OCI-LY3 (cell line): Measurements from ENCODE around the gene CUL2.

Experiments
- H2AFZ ChIP-seq: fragments of 200-600, 300-600 bp; shearing (Covaris generic); 2 replicates; pipeline ENCODE4 v1.6.0; 2014; ENCODE audit warnings: antibody characterized with exemption, low read depth, low read length
- H3K27ac ChIP-seq: fragments of 200-600, 300-600 bp; sonication (generic); 2 replicates; pipeline ENCODE4 v1.5.1; 2014; ENCODE audit warnings: mild to moderate bottlenecking, low read length, moderate library complexity, mixed read lengths
- H3K27me3 ChIP-seq: fragments of 200-600, 300-600 bp; sonication (generic); 2 replicates; pipeline ENCODE4 v1.6.1; 2014; ENCODE audit warnings: low read depth, low read length, mixed read lengths
- H3K36me3 ChIP-seq: fragments of 200-600, 300-600 bp; sonication (generic); replicated peaks from 2 replicates; pipeline ENCODE3; 2014; ENCODE audit warnings: low read depth, low read length, mixed read lengths
- H3K4me1 ChIP-seq: fragments of 300-600, 200-600 bp; sonication (generic); 2 replicates; pipeline ENCODE4 v1.6.1; 2014; ENCODE audit warnings: low read length, mixed read lengths
- H3K4me2 ChIP-seq: fragments of 200-600, 300-600 bp; sonication (generic); 2 replicates; pipeline ENCODE4 v1.6.1; 2014; ENCODE audit warnings: low read length, mixed read lengths
- H3K4me3 ChIP-seq: fragments of 300-600, 200-600 bp; sonication (generic); 2 replicates; pipeline ENCODE4 v1.5.1; 2014; ENCODE audit warnings: antibody characterized with exemption, mild to moderate bottlenecking, low read length, moderate library complexity
- H3K79me2 ChIP-seq: fragments of 300-600, 200-600 bp; shearing (Covaris generic); 2 replicates; pipeline ENCODE4 v1.6.1; 2014; ENCODE audit warnings: mild to moderate bottlenecking, low read length, mixed read lengths
- H3K9ac ChIP-seq: fragments of 300-600, 200-600 bp; shearing (Covaris generic); 2 replicates; pipeline ENCODE4 v1.6.0; 2014; ENCODE audit warnings: mild to moderate bottlenecking, low read length, moderate library complexity
- H3K9me3 ChIP-seq: fragments of 200-600, 300-600 bp; shearing (Covaris generic); 2 replicates; pipeline ENCODE4 v1.6.1; 2014; ENCODE audit warnings: low read length, mixed read lengths; ENCODE audit not compliant: insufficient read depth
- H4K20me1 ChIP-seq: fragments of 200-600, 300-600 bp; sonication (generic); 2 replicates; pipeline ENCODE4 v1.6.1; 2016; ENCODE audit warnings: low read length, mixed read lengths; ENCODE audit not compliant: insufficient read depth
- EZH2phosphoT487 ChIP-seq: fragments of 200-600 bp; shearing (Covaris generic); IDR thresholded peaks from 2 replicates; pipeline ENCODE4 v1.6.1; 2018; ENCODE audit warnings: antibody characterized with exemption, mixed run types, low read depth
- TF ChIP-seq, protein P1 (sequence below): fragments of 200-600, 300-600 bp; sonication (generic); IDR thresholded peaks from 2 replicates; pipeline ENCODE4 v1.5.1; 2014; ENCODE audit warnings: antibody characterized with exemption, low read length, low read depth

CUL2 gene

DNA sequence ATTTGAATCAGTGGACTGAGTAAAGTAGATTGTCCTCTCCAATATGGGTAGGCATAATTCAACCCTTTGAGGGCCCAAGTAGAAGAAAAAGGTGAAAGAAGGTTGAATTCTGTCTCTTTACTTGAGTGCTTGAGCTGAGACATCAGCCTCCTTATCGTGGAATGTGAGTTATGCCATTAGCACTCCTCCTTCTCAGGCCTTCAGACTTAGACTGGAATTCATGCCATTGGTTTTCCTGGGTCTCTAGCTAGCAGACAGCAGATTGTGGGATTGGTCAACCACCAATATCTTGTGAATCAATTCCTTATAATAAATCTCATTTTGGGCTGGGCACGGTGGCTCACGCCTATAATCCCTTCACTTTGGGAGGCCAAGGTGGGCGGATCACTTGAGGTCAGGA, 89.2 kb downstream of the CUL2 start:
- no peaks in the 10 kb centered on the region for H3K27me3 ChIP-seq
- no peaks in the 10 kb centered on the region for H3K4me1 ChIP-seq
- TF ChIP-seq, protein P1, sequence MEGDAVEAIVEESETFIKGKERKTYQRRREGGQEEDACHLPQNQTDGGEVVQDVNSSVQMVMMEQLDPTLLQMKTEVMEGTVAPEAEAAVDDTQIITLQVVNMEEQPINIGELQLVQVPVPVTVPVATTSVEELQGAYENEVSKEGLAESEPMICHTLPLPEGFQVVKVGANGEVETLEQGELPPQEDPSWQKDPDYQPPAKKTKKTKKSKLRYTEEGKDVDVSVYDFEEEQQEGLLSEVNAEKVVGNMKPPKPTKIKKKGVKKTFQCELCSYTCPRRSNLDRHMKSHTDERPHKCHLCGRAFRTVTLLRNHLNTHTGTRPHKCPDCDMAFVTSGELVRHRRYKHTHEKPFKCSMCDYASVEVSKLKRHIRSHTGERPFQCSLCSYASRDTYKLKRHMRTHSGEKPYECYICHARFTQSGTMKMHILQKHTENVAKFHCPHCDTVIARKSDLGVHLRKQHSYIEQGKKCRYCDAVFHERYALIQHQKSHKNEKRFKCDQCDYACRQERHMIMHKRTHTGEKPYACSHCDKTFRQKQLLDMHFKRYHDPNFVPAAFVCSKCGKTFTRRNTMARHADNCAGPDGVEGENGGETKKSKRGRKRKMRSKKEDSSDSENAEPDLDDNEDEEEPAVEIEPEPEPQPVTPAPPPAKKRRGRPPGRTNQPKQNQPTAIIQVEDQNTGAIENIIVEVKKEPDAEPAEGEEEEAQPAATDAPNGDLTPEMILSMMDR, result no peak
- TF ChIP-seq EZH2phosphoT487, result no peak
- H3K36me3 ChIP-seq, result no peaks in the 10 kb centered on the region
- no peak overlapping the region for H3K4me3 ChIP-seq
- no peaks in the 10 kb centered on the region for H3K9me3 ChIP-seq
- H3K79me2 ChIP-seq, result no peaks in the 10 kb centered on the region
- no peak overlapping the region for H3K9ac ChIP-seq
- H3K4me2 ChIP-seq, result no peak overlapping the region
- no peak overlapping the region for H3K27ac ChIP-seq
- no peak overlapping the region for H2AFZ ChIP-seq
- H4K20me1 ChIP-seq, result no peaks in the 10 kb centered on the region

DNA sequence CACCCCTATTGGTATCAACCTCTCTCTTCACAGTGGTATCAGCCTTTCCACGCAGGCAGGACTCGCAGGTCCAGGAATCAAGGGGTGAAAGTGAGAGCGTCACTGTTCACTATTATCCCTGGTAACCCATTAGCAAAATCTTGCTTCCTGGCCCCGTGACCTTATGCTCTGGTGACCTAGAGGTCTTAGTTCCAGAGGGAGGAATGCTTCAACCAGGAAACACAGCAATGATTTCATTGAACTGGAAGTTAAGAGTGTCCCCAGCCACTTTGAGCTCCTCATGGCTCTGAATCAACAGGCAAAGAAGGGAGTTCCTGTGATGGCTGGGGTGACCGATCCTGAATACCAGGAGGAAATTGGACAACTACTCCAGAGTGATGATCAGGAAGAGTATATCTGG, 90.6 kb downstream of the CUL2 start:
- Histone ChIP-seq H3K9me3 (no peaks in the 10 kb centered on the region), H3K9ac (no peak overlapping the region), H3K27ac (no peak overlapping the region), H2AFZ (no peak overlapping the region), H3K4me1 (peaks cover 6% of the 10 kb centered on the region; the same call in 1 of the 2 replicates), H3K4me3 (no peak overlapping the region), H3K36me3 (no peaks in the 10 kb centered on the region), H4K20me1 (no peaks in the 10 kb centered on the region), H3K27me3 (no peaks in the 10 kb centered on the region), H3K79me2 (no peaks in the 10 kb centered on the region), H3K4me2 (no peak overlapping the region)
- no peak for TF ChIP-seq EZH2phosphoT487
- TF ChIP-seq, protein P1, result no peak

DNA sequence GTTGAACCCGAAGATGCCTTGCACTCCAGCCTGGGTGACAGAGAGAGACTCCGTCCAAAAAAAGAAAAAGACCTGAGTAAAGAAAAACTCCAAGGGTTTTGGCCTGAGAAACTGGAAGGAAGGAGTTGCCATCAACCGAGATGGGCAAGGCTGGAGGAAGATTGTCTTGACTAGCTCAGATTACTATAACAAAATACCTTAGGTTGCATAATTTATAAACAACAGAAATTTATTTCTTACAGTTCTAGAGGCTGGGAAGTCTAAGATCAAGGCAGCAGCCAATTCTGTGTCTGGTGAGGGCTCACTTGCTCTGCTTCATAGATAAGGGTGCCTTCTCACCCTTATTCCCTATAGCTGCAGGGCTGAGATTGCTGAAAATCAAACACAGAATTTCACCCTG, 91.2 kb downstream of the CUL2 start:
- no peak for TF ChIP-seq EZH2phosphoT487
- TF ChIP-seq, protein P1, result no peak
- no peak overlapping the region for H2AFZ ChIP-seq

DNA sequence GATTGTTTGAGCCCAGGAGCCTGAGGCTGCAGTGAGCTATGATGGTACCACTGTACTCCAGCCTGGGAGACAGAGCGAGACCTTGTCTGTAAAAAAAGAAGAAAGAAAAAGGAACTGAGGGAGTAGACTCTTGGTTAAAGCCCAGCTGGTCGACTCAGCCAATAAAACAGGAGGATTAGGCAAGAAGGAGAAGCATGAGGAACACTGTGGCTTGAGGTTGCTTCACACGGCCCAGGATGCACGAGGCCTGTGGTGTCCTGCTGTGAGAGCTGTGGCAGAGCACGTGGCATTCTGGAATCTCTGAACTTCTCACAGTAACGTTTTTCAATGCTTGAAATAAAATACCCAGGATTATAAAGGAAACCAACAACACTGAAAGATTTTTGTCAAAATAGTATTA, 93.3 kb downstream of the CUL2 start:
- H3K4me1 ChIP-seq, result peaks cover 8% of the 10 kb centered on the region; the same call in 1 of the 2 replicates
- no peak overlapping the region for H3K4me2 ChIP-seq
- no peak overlapping the region for H3K27ac ChIP-seq
- no peak overlapping the region for H3K9ac ChIP-seq
- H3K4me3 ChIP-seq, result no peak overlapping the region
- H3K79me2 ChIP-seq, result no peaks in the 10 kb centered on the region
- no peaks in the 10 kb centered on the region for H3K9me3 ChIP-seq
- TF ChIP-seq, protein P1, result no peak
- TF ChIP-seq EZH2phosphoT487, result no peak
- H2AFZ ChIP-seq, result no peak overlapping the region
- H4K20me1 ChIP-seq, result no peaks in the 10 kb centered on the region
- no peaks in the 10 kb centered on the region for H3K27me3 ChIP-seq
- H3K36me3 ChIP-seq, result no peaks in the 10 kb centered on the region

More for the DNA sequence above, 91.2 kb downstream of the CUL2 start:
- no peaks in the 10 kb centered on the region for H3K36me3 ChIP-seq
- H3K9me3 ChIP-seq, result no peaks in the 10 kb centered on the region
- H3K4me2 ChIP-seq, result no peak overlapping the region
- H3K27me3 ChIP-seq, result no peaks in the 10 kb centered on the region
- H3K4me3 ChIP-seq, result no peak overlapping the region
- no peaks in the 10 kb centered on the region for H4K20me1 ChIP-seq
- no peak overlapping the region for H3K27ac ChIP-seq
- peaks cover 8% of the 10 kb centered on the region; the same call in 1 of the 2 replicates for H3K4me1 ChIP-seq
- no peaks in the 10 kb centered on the region for H3K79me2 ChIP-seq
- H3K9ac ChIP-seq, result no peak overlapping the region
